Upper lobe of left lung (tissue), 4 donors: ENCODE results near the gene KIAA1210.

Source experiments
- CTCF ChIP-seq, 6 experiments: fragments of 450-650 bp in 4 of 6; fragments of 200-600 bp in 2 of 6; sonication (generic) in 2 of 6; IDR thresholded peaks; one replicate each; pipeline ENCODE4 v1.5.1; 2016 to 2019; ENCODE audit warnings: antibody characterized with exemption in 6 of 6
- EP300 ChIP-seq, 4 donors: sonication (generic); formaldehyde crosslinking; IDR thresholded peaks; one replicate each; pipeline ENCODE4 v1.5.1; 2017; ENCODE audit warnings: antibody characterized with exemption in 4 of 4, control low read depth in 2 of 4
- POLR2A ChIP-seq, 4 donors: fragments of 450-650 bp; IDR thresholded peaks; one replicate each; pipeline ENCODE4 v1.5.1; 2016 to 2017; ENCODE audit warnings: antibody characterized with exemption in 4 of 4, mild to moderate bottlenecking in 2 of 4

DNA sequence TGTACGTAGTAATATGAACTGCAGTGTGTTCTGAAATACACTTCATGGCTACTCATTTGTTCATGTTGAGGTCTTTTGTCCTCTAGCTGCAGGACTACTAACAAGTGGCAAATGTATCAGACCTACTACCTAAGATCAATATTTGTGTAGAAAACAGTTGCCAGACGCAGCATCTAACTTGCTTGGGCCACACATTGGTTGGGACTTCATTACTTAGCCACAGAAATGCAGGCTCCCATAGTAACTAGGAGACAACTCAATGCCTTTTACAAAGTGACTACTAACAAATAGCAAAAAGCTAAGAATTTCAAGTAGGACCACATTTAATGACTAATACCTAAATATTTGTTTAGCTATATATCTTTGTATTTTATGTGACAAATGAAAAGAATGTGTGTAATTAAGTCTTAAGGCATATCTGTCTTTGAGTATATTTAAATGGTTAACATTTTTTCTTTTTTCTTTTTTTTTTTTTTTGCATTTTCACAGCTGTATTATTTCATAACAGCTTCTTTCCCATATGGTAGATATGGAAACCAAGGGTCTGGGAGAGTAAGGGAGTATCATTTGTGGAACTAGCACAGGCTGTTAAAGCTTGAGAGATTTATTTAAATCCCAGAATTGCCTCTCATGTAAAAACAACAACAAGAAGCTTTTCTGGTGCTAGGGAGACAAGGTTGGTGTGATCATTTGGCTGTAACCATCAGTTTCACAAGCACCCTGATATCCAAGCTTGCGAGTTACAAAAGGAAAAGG lies 52.2 kb downstream of the KIAA1210 start:
- no peak for TF ChIP-seq CTCF (IDR thresholded peaks at IDR 0.05)
- no peak for TF ChIP-seq EP300 (IDR thresholded peaks at IDR 0.05)
- TF ChIP-seq POLR2A (IDR thresholded peaks at IDR 0.05): no peak
